Activated CD8-positive, alpha-beta memory T cell treated with anti-CD3 and anti-CD28 coated beads for 4 hours (primary cell): ENCODE measurements around the gene TATDN2.

Experiments
- DNase-seq, 2 donors: peaks; one replicate each; pipeline ENCODE4 v3.0.0-alpha.2; 2020; ENCODE audit warnings: low read depth in 2 of 2

The TATDN2 gene

DNA sequence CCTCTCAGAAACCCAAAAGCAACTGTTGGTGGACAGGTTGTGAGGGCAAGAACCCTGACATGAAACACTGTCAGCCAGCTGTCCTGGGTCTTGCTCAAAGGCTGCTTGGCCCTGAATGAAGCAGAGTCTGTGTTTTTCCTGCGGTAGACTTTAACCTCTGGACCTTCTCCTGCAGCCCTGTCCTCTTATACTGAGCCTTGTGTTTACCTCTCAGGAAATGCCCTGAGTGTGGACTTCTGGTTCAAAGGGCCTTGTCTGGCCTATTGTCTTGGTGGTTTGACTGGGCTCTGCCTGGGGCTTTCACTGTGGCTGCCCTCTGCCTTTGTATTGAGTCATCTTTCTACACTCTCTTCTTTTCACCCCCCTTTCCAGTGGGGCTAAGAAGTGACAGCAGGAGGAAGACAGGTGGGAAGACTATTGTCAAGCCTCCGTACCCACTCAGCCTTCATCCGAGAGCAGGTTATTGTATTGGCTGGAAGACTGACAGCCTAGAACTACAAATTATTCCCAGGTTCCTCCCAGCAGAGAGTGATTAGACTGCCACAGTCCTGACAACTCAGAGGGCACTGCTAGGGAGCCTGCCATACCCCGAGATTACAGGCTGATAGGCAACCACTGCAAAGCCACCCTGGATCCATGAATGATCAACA is 69.2 kb downstream of the TATDN2 start:
- no peak for DNase-seq

DNA sequence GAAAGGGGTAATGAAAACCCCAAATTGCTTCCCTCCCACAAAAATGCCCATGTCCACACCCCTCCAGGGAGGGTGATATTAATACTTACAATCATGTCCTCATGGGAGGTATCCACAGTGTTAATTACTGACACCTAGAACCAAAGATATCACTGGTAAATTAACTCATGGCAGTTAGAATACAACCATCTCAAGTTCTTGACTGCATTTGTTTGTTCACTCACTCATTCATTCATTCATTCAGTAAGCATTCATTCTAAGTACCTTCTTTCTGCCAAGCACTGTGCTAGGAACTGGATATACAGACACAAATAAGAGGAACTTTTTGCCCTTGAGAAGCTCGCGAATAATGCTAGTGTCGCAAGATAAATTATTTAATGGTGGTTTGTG is 69.7 kb downstream of the TATDN2 start:
- DNase-seq = no peak

GRCh38 chr3:10319251-10319650 is 71.0 kb downstream of the TATDN2 start:
- DNase-seq = no peak

DNA sequence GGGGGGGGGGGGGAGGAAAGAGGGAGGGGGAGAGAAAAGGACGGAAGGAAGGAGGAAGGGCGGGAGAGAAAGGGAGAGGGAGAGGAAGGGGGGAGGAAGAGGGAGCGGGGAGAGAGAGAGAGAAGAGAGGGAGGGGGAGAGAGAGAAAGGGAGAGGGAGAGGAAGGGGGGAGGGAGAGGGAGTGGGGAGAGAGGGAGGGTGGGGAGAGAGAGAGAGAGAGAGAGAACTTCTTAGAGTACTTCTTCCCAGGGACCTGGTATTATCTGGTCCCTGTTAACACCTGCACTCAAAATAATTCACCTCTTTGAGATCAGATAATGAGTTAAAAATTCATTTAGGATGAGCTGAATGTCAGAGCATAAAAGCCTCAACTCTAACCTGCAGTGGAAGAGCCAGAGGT is 71.5 kb downstream of the TATDN2 start:
- DNase-seq = no peak

- DNase-seq = no peak
These were observed 72.0 kb downstream of the TATDN2 start for GRCh38 chr3:10320320-10320677.

DNA sequence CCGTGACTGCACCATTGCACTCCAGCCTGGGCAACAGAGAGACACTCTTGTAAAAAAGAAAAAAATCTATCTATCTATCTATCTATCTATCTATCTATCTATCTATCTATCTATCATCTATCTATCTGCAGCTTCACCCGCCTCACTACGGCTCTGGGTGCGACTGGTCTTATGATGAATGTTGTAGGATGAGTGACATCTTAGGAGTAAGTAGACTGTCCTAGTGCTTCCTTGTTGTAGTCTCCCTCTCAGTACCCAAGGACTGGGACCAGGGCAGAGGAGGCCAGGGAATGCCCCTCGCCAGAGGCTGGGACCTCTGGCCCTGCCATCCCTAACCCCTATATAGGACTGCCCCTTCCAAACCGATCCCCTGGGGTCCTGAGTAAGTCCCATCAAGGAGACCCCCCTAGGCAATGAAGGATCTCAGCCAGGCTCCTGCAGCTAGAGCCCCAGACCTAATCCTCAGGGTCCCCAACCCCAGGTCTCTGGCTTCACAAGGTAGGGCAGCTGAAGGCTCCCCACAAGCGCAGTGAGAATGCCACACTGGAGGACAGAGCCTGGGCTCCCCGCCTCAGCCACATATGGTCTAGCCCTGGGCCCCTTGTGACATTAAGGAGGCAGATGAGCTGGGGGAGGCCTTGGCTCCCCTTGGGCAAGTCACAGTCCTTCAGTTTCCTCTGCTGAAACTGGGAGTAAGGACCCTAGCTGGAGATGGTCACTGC is 73.5 kb downstream of the TATDN2 start:
- DNase-seq = no peak

DNA sequence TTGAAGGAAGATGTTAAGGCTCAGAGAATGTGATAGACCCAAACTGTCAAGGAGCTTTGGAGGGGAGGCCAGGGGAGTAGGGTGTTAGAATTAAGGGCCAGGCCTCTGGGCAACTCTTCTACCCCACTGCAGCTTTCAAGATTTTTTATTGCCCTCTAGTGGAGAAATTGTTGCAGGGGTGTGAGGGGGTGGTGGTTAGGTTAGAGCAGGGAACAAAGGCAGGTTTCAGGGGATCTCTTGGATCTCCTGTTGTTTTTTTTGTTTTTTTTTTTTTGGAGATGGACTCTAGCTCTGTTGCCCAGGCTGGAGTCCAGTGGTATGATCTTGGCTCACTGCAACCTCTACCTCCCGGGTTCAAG is 74.1 kb downstream of the TATDN2 start:
- DNase-seq = no peak

GRCh38 chr3:10327592-10327991 is 79.3 kb downstream of the TATDN2 start:
- DNase-seq = no peak

- DNase-seq = no peak
These were observed 80.3 kb downstream of the TATDN2 start for GRCh38 chr3:10328460-10329071.

DNA sequence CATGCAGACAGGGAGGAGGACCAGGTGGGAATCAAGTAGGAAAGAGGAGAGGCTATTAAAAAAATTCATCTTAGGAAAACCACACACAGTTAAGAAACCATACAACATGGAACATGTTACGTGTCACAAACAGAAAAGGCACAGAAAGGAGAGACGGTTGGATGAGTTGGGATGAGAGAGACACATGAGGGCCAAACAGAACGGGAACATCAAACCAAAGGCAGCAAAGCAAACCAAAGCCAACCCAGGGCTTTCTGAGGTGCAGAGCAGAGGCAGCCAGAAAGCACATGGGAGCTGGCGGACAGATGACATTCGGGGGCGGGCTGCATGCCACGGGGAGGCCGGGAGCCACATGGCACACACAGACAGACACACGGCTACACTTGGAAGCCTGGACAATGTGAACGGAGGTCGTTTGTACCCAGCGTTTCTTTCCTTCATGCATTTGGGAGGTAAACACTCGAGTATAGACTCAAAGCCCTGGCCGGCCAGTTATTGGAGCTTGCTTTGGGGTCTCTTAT is 81.3 kb downstream of the TATDN2 start:
- no peak for DNase-seq

- no peak for DNase-seq
These were observed 82.1 kb downstream of the TATDN2 start for GRCh38 chr3:10330319-10330718.
